B cell (primary cell): ENCODE data around the gene GDPD4. TPM values are rescaled to one million over a fixed set of nuclear protein-coding genes. Genes with fewer than 3 reads are reported as not detected.

ENCODE experiments used
- ATAC-seq: fragments of 200-7000 bp; cut with Tn5 transposase; one replicate; pipeline ENCODE4 v1.10.0; 2021; ENCODE audit warnings: low read depth, mild to moderate bottlenecking, moderate number of reproducible peaks, moderate library complexity
- CTCF ChIA-PET: fragments of 350-600 bp; sonication (Branson Sonifier 250); formaldehyde crosslinking; loops from one replicate; lab custom pipeline; 2021; ENCODE audit warnings: antibody characterized with exemption, inconsistent platforms; lab: Charles Lee
- POLR2A ChIA-PET: fragments of 350-600 bp; sonication (Branson Sonifier 250); formaldehyde crosslinking; loops from one replicate; lab custom pipeline; 2021; ENCODE audit warnings: antibody characterized with exemption; lab: Charles Lee
- DNase-seq: peaks from one replicate; pipeline ENCODE4 v3.0.0; 2013
- H2AFZ ChIP-seq: 2 replicates; pipeline ENCODE4 v1.6.1; 2012; ENCODE audit warnings: mild to moderate bottlenecking, low read depth, low read length; ENCODE audit not compliant: insufficient read depth, poor library complexity, severe bottlenecking
- H3K27ac ChIP-seq, 2 donors: 1 replicate in 1 of 2; 2 replicates in 1 of 2; pipeline ENCODE4 v1.5.1; 2012 to 2013; ENCODE audit warnings: low read length in 2 of 2, mild to moderate bottlenecking in 2 of 2, moderate library complexity in 1 of 2
- H3K27me3 ChIP-seq, 4 experiments: fragments of 200-600 bp in 1 of 4; sonication (generic) in 1 of 4; replicated peaks in 1 of 4; 1 replicate in 2 of 4; 2 replicates in 2 of 4; pipeline versions ENCODE4 v1.6.1 to v1.7.0; 2013 to 2016; ENCODE audit warnings: low read length in 3 of 4, mild to moderate bottlenecking in 2 of 4, mixed read lengths in 1 of 4, moderate library complexity in 1 of 4; ENCODE audit not compliant: insufficient read depth in 4 of 4, control insufficient read depth in 3 of 4; ENCODE audit errors: control extremely low read depth in 1 of 4
- H3K36me3 ChIP-seq, 2 experiments: replicated peaks in 1 of 2; 1 replicate in 1 of 2; 2 replicates in 1 of 2; pipeline versions ENCODE4 v1.6.1 to v1.7.1; 2013; ENCODE audit warnings: low read length in 1 of 2; ENCODE audit not compliant: insufficient read depth in 2 of 2, control insufficient read depth in 1 of 2; ENCODE audit errors: control extremely low read depth in 1 of 2, extremely low read depth in 1 of 2
- H3K4me1 ChIP-seq, 2 donors: fragments of 200-600 bp in 1 of 2; sonication (generic) in 1 of 2; 1 replicate in 1 of 2; 2 replicates in 1 of 2; pipeline versions ENCODE4 v1.5.1 to v1.6.1; 2013 to 2017; ENCODE audit warnings: low read length in 2 of 2; ENCODE audit not compliant: control insufficient read depth in 2 of 2, insufficient read depth in 2 of 2
- H3K4me2 ChIP-seq: replicated peaks from 2 replicates; pipeline ENCODE3; 2012; ENCODE audit warnings: mild to moderate bottlenecking, low read depth, low read length; ENCODE audit not compliant: poor library complexity, severe bottlenecking
- H3K4me3 ChIP-seq, 5 experiments: fragments of 200-600 bp in 1 of 5; sonication (generic) in 1 of 5; 1 replicate in 3 of 5; 2 replicates in 2 of 5; pipeline versions ENCODE4 v1.5.1 to v1.7.0; 2011 to 2016; ENCODE audit warnings: low read length in 4 of 5, mild to moderate bottlenecking in 4 of 5, low read depth in 2 of 5, control low read depth in 1 of 5, moderate library complexity in 1 of 5; ENCODE audit not compliant: insufficient read depth in 1 of 5; ENCODE audit errors: control extremely low read depth in 1 of 5, extremely low read depth in 1 of 5
- H3K79me2 ChIP-seq: fragments of 200-600 bp; sonication (generic); one replicate; pipeline ENCODE4 v1.6.0; 2016; ENCODE audit warnings: low read length; ENCODE audit not compliant: control insufficient read depth, insufficient read depth
- H3K9ac ChIP-seq: fragments of 200-600 bp; sonication (generic); 2 replicates; pipeline ENCODE4 v1.6.1; 2017; ENCODE audit warnings: mild to moderate bottlenecking, low read length, moderate library complexity
- H3K9me3 ChIP-seq, 3 donors: one replicate each; pipeline versions ENCODE4 v1.6.1 to v1.7.1; 2013; ENCODE audit warnings: low read length in 2 of 3; ENCODE audit not compliant: control insufficient read depth in 2 of 3, insufficient read depth in 1 of 3; ENCODE audit errors: control extremely low read depth in 1 of 3
- H4K20me1 ChIP-seq: 2 replicates; pipeline ENCODE4 v1.6.0; 2012; ENCODE audit warnings: mild to moderate bottlenecking, low read length; ENCODE audit not compliant: insufficient read depth, control insufficient read depth, poor library complexity, severe bottlenecking
- H3K27ac Mint-ChIP-seq: one replicate; pipeline ENCODE4 v1.8.0; 2021; ENCODE audit warnings: mixed read lengths
- H3K27me3 Mint-ChIP-seq: one replicate; pipeline ENCODE4 v1.8.0; 2021; ENCODE audit warnings: mixed read lengths
- H3K4me1 Mint-ChIP-seq: one replicate; pipeline ENCODE4 v1.8.0; 2021; ENCODE audit warnings: mixed read lengths
- H3K4me3 Mint-ChIP-seq: one replicate; pipeline ENCODE4 v1.8.0; 2021; ENCODE audit warnings: mixed read lengths
- H3K9me3 Mint-ChIP-seq: one replicate; pipeline ENCODE4 v1.8.0; 2022; ENCODE audit warnings: mixed read lengths; ENCODE audit not compliant: insufficient read depth
- CTCF ChIP-seq: fragments of 200-600 bp; IDR thresholded peaks from one replicate; pipeline ENCODE4 v1.8.0; 2022; ENCODE audit warnings: antibody characterized with exemption, mild to moderate bottlenecking
- EZH2 ChIP-seq: IDR thresholded peaks from 2 replicates; pipeline ENCODE4 v1.6.1; 2012; ENCODE audit warnings: borderline replicate concordance, low read depth, mild to moderate bottlenecking, moderate library complexity, low read length; ENCODE audit not compliant: insufficient read depth, poor library complexity, severe bottlenecking
- WGBS: methylation state at CpG from one replicate; pipeline ENCODE4 v1.1.5; 2013; ENCODE audit warnings: missing lambda C conversion rate; ENCODE audit not compliant: insufficient coverage; 5-methylcytosine and 5-hydroxymethylcytosine counted together
- intact Hi-C: fragments of 100-400 bp; cut with micrococcal nuclease; formaldehyde crosslinking; loops from one replicate; pipeline ENCODE4 v1.10.0; 2022
- polyA plus RNA-seq: library from polyadenylated mRNA; depleted of rRNA; stranded (reverse); fragments of >200 nt; gene quantifications from 2 replicates; pipeline ENCODE4 v1.2.3, GENCODE V29; 2012
- total RNA-seq, 2 donors: library from RNA; stranded (reverse); fragments of 120-200 nt in 1 of 2; gene quantifications; 1 replicate in 1 of 2; 2 replicates in 1 of 2; pipeline versions ENCODE4 v1.2.3 to v1.2.4, GENCODE V29; 2013 to 2022

The GDPD4 gene
- total and polyA plus RNA-seq, 2 donors (not counting 1 experiment from before 2014, with no cell fraction given), result not detected

GRCh38 chr11:77214557-77214956 lies 86.9 kb downstream of the GDPD4 start:
- no peaks in the 10 kb centered on the region for H4K20me1 ChIP-seq
- Mint-ChIP-seq H3K27me3 (no peaks in the 10 kb centered on the region), H3K9me3 (peaks cover 2% of the 10 kb centered on the region), H3K4me1 (no peaks in the 10 kb centered on the region), H3K4me3 (no peak overlapping the region), H3K27ac (no peak overlapping the region)
- WGBS, result 95% methylated on average over 8 of the region's 9 CpGs
- no peaks in the 10 kb centered on the region for H3K4me1 ChIP-seq
- no peak overlapping the region for H3K4me3 ChIP-seq
- no peaks in the 10 kb centered on the region for H3K36me3 ChIP-seq
- no peak overlapping the region for H2AFZ ChIP-seq
- no peak overlapping the region for H3K27ac ChIP-seq
- intact Hi-C loops, result no loop called here
- POLR2A ChIA-PET, result no interaction called here
- CTCF ChIA-PET, result no interaction called here
- H3K4me2 ChIP-seq, result no peak overlapping the region
- no peaks in the 10 kb centered on the region for H3K27me3 ChIP-seq
- DNase-seq (no peak), ATAC-seq (no peak)
- TF ChIP-seq CTCF, result no peak
- no peak for TF ChIP-seq EZH2
- H3K9me3 ChIP-seq, result no peaks in the 10 kb centered on the region
- H3K9ac ChIP-seq, result no peak overlapping the region
- no peaks in the 10 kb centered on the region for H3K79me2 ChIP-seq

- Histone ChIP-seq H3K9ac (no peak overlapping the region), H3K4me3 (no peak overlapping the region), H3K4me2 (no peak overlapping the region), H2AFZ (no peak overlapping the region), H3K27ac (no peak overlapping the region), H3K4me1 (no peaks in the 10 kb centered on the region), H4K20me1 (no peaks in the 10 kb centered on the region), H3K36me3 (no peaks in the 10 kb centered on the region), H3K79me2 (no peaks in the 10 kb centered on the region), H3K27me3 (no peaks in the 10 kb centered on the region), H3K9me3 (no peaks in the 10 kb centered on the region)
- CTCF ChIA-PET, result no interaction called here
- DNase-seq (no peak), ATAC-seq (no peak)
- Mint-ChIP-seq H3K4me1 (no peaks in the 10 kb centered on the region), H3K9me3 (peaks cover 2% of the 10 kb centered on the region), H3K4me3 (no peak overlapping the region), H3K27me3 (no peaks in the 10 kb centered on the region), H3K27ac (no peak overlapping the region)
- intact Hi-C loops, result no loop called here
- 77% methylated on average over 16 of the region's 18 CpGs for WGBS
- POLR2A ChIA-PET, result no interaction called here
- TF ChIP-seq EZH2 (no peak), CTCF (no peak)
These were observed 87.7 kb downstream of the GDPD4 start for GRCh38 chr11:77213589-77214428.
